HG03457 (cell line): Measurements from ENCODE around the gene PIGR.

ENCODE experiments used
- ATAC-seq: cut with Tn5 transposase; IDR thresholded peaks from one replicate; pipeline ENCODE4 v1.9.1; 2021; ENCODE audit warnings: moderate number of reproducible peaks; ENCODE audit not compliant: unreplicated experiment

PIGR gene

DNA sequence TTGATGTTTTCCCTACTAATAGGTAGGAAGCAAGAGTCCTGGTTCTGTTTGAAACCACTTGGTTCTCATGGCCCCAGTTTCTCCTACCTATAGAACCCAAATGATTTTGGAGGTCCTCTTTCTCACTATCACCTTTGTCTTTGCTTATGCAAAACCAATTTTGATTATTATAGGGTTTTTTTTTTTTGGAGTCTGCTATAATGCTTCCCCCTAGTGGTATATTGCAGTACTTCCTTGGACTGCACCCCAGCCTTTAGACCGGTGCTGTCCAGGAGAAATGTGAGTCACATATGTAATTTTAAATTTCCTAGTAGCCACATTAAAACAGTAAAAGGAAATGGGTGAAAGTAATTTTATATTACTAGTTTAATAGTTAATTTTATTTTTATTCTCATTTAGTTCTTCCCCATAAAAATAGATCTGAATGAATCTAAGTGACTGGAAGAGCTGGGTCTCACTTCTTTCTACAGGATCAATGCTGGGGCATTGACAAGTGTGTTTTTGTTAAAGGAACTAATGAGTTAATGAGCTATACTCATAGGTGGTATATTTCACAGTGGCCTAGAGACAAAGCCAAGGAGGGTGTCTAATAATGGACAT, 35.1 kb downstream of the PIGR start:
- ATAC-seq = no peak

DNA sequence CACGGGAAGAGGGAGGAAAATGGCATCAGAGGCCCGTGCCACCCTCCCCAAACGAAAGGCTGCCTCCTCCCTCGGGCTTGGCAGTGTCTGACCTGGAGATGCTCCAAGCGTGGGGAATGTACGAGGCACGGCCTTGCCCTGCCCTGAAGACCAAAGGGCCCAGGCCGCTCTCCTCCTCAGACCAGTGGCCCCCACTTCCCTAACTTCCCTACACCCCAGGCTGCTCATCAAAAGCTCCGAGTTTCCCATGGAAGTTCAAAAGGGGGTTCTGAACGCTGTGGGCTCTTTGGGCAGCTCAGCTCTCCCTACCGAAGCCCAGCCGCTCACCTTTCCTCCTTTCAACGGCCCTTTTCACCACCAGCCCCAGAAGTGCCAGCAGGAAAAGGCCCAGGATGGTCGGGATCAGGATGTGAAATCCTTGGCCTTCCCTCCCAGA, 36.4 kb downstream of the PIGR start:
- ATAC-seq = no peak

DNA sequence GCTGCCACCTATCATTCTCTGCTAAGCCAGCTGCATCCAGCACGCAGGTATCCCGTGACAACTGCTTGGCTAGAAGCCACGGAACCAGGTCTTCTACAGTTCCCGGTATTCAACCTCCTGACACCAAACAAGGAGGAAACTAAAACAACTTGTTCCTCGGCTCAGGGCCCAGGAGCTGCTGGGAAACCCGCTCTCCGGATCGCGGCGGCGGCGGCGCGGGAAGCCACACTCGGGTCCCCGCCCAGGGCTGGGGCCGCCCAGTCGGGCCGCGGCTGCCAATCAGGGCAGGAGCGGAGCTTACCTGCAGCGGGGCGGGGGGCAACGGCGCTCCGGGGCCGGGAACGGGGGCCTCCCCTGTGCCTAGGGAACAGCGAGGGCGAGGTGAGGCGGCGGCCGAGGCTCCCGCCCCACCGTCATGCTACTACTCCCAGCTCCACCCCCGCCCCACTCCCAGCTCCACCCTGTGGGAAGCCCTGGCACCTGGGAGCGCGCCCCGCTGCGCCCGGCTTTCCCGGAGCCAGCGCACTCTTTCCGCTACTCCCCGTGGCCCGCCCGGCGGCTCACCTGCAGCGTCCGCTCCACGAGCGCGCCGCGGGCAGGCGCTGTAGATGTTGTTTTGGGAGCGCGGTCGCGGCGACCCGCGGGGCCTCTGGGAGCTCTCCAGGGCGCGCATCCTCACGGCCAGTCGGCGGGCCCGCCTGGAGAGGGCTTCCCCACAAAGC, 36.9 kb downstream of the PIGR start:
- ATAC-seq = no peak

DNA sequence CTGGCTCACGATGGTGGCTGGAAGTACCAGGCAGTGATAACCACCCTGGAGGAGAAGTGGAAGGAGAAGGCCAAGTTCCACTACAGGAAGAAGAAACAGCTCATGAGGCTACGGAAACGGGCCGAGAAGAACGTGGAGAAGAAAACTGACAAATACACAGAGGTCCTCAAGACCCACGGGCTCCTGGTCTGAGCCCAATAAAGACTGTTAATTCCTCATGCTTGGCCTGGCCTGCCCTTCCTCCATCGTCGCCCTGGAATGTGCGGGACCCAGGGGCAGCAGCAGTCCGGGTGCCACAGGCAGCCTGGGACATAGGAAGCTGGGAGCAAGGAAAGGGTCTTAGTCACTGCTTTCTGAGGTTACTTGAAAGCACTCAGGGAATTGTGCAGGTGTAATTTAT, 38.2 kb downstream of the PIGR start:
- no peak for ATAC-seq

DNA sequence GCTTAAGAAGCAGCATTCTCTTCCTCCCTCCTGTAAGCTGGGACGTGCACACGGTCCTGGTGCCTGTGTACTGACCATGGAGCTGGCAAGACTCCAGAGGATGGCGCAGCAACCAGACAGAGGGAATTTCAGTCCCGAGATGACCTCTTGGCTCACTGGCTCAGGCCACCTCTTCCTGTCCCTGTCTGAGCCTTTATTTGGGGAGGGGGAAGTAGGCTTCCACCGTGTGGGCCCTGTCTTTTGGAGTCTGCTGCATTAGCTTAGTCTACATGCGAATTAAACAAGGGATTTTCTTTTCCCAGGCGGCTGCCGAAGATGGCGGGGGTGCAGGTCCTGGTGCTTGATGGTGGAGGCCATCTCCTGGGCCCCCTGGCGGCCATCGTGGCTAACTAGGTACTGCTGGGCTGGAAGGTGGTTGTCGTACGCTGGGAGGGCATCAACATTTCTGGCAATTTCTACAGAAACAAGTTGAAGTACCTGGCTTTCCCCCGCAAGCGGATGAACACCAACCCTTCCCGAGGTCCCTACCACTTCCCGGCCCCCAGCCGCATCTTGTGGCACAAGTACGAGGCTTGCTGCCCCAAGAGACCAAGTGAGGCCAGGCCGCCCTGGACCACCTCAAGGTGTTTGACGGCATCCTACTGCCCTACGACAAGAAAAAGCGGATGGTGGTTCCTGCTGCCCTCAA, 38.8 kb downstream of the PIGR start:
- ATAC-seq = no peak

DNA sequence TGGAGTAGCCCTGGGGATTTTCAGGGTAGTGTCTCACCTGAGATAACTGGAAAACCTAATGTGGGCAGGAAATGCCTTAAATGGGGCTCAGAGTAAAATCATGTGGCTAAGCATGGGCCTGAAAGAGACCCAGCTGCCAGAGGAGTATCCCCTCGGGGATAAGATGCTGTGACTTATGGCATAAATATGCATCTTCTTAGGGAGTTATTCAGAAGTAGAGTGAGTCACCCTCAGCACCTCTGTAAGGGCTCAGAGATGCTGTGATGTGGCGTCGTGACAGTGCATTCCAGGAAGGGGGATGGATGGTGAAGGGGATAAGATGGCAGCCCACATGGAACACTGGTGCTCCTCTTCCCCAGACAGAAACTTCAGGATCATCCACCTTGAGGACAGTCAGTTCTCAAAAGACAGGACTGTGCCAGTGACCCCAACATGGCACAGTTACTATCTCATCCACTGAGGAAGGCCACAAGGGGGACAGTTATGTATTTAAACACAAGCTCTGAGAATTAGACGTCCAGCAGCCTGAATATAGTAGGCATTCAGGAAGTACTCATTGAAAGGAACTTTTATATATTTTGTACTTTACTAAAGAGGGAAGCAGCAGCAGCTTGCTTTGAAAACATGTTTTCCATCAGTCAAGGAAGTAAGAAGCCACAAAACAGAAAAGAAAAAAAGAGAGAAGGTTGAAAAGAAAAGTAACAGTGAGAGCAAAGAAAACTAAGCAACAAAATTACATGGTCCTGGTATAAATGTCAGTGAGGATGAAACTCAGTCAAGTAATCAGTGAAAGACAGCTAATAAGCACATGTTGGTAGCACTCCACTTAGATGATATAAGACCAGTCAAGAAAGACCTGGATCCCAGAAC, 40.7 kb downstream of the PIGR start:
- ATAC-seq = no peak

DNA sequence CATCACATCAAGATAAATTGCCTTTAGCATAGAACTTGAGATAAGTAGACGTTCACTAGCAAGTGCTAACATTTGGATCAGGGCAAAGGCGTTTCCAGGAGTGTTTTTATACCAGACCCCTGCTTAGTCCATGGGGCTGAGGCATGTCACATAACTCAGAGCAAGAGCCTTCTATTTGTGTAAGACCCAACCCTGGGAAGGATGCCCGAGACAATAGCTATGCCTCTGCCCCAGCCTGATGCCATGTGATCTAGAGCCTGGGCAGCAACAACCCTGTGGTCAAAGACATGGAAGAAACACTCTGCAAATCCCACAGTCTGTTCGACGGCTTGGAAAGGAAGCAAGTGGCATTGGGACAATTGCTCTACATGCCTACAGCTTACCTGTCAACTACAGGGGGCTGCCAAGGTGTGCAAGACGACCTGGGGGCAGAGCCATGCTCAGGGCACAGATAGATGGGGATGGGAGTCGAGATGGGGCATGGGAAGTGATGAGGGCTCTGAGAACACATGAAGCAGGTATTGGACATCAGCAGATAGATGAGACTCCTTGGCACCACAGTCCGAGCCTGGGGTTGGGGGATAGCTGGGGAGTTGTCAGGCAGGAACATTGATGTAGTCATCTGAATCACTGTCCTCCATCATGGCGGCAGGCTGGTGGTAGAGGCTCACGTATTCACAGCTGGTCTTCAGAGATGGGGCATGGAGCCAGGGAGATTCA, 41.7 kb downstream of the PIGR start:
- no peak for ATAC-seq

DNA sequence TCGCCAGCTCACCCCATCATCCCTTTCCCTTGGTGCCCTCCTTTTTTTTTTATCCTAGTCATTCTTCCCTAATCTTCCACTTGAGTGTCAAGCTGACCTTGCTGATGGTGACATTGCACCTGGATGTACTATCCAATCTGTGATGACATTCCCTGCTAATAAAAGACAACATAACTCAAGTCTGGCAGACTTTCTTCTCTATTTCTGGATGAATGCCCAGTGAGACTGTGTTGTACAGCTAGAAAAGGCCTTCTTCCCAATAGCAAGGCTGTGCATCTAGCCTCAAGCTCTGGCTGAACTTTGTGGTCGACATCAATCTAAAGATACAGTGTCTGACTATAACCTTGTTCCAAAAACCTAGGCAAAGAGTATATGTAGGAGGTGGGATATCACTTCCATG, 42.6 kb downstream of the PIGR start:
- no peak for ATAC-seq

DNA sequence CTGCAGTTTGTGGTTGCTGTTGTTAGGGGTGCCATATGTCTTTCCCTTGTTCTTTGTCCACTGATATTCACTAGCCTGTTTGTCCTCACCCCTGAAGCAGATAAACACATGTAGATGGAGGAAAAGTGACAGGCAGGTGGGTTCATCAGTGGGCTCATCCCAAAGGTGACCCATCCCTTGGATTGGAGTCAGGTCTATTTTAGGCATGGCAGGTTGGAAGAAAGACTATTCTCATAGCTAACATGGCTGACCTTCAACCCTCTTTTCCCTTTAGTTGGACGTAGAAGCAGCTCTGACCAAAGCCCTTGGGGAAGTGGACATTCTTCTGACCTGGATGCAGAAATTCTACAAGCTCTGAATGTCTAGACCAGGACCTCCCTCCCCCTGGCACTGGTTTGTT, 43.6 kb downstream of the PIGR start:
- ATAC-seq = no peak

DNA sequence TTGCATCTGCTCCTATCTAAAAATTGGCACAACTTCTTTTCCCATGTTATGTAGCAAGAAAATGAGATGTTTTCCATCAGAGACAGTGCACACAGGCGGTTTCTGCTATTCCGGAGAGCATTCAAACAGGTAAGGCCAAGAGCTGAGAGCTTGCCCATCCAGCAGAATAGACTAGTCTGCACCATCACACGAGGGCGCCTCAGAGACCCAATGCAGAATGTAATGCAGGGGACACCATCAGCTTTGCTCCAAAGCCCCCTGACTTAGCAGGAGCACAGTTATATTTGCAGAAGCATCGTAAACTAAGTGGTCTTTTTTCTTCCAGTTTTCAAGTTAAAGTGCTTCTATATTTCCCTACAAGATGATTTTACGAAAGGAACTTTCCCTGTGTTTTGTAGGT, 44.3 kb downstream of the PIGR start:
- no peak for ATAC-seq

DNA sequence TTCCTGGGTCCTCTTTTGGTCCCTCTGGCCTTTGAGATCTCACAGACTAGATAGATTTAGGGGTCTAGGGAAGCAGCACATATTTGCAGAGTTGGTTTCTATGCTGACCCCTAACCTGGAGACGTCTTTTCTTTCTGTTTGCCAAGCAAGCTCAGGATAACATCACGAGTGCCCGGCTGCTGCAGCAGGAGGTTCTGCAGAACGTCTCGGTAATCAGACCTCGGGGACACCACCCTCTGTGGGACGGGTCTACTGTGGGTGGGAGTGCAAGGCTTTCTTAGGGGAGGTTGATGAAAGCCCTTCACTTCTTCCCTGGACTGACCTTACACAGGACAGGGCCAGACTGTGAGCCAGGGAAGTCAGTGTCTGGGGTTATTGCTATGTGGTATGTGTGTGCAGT, 46.1 kb downstream of the PIGR start:
- no peak for ATAC-seq

DNA sequence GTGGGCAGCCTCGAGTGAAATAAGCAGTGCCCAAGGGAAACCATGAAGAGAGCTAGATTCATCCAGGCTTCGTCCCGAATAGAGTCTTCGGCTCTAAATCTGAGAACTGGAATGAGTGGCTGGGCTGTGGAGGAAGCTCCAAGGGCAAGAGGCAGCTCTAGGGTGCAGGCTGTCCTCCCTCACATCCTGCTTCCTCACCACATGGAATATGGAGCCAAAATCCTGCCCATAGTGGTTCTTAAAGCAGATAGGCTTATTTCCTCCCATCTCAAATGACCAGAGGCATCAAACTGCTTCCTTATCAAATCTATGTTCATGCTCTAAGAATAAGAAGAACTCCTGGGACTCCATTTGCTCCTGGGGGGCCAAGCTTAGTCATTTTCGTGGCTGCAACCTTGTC, 46.5 kb downstream of the PIGR start:
- no peak for ATAC-seq

DNA sequence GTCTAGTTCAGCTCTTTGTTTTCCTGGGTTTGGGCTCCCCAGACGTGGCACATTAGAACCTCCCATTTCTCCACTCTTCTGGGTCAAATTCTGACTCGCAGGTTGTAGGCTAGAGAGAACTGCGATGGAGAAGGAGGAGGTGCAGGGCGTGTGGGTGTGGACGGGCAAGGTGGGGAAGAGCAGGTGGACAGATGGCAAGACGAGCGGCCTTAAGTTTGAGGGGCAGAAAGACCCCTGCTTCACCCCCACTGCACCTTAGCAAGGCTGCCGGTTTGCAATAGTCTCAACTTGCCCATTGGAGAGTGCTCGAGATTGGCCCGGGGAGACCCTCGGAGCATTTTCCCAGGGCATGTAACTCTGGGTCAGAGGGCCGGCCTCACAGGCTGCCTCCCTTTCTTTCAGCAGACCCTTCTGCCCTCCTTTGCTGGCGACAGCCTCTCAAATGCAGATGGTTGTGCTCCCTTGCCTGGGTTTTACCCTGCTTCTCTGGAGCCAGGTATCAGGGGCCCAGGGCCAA, 47.3 kb downstream of the PIGR start:
- no peak for ATAC-seq

DNA sequence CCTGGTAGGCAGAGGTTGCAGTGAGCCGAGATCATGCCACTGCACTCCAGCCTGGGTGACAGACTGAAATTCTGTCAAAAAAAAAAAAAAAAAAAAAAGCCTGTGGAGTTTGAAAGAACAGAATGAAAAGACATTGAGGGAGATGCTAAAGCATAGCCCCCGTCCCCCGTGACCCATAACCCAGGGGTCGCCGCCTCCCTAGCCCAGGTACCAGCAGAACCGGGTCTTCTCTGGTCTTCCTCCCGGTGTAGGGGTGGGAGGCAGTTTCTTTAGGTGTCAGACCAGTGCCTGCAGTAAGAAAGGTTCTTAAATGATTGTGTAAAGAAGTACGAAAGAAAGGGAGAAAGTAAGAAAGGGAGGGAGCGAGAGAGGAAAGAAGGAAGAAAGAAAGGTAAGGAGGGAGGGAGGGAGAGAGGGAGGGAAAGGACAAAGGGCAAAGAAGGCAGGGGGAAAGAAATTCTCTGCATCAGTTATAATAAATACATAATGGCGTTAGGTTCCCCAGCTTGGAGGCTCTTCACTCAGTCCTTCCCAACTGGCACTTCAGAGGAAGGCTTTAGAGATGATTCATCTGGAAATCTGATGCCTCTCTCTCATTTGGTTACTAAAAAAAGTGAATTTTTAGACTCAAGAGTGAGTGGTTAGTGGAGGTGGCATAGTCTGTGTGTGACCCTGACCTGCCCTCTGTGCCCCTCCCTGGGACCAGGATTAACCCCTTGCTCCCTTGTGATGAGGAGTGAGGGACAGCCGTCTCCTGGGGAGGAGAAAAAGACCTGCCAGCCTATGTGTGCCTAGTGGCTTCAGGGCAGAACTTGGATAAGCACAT, 48.0 kb downstream of the PIGR start:
- no peak for ATAC-seq

DNA sequence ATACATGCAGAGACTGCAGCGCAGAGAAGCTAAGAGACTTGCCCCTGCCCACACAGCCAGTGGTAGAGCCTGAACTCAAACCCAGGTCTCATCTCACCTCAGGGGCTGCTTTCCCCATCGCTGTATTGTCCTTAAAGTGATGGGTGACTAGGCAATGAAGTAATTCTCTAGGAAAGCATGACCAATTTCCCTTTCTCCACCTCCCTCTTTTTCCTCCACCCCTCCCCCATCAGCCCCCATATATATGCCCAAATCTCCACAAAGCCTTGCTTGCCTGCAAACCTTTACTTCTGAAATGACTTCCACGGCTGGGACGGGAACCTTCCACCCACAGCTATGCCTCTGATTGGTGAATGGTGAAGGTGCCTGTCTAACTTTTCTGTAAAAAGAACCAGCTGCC, 49.1 kb downstream of the PIGR start, which contains the start of gene IL24:
Gene IL24 (plus strand): TSS at position 269 of the 400 bp plus-strand sequence. CDS start 390 bp downstream, outside the sequence.
- ATAC-seq = no peak

DNA sequence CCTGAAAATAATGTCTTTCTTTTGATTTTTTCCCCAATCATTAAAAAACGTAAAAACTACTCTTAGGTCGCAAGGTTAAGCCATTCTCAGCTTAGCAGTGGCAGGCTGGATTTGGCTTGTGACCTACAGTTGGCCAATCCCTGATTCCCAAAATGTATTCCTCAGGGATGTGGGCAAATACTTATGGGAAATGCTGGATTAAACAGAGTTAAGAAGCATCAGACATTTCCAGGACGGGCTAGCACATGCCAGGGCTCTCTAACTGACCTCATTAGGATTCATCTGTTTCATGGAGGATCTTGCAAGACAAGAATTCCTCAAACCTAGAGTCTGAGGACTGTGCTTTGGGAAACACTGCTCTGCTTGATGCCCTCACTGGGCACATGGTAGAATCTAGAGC, 50.0 kb downstream of the PIGR start:
- ATAC-seq = no peak

DNA sequence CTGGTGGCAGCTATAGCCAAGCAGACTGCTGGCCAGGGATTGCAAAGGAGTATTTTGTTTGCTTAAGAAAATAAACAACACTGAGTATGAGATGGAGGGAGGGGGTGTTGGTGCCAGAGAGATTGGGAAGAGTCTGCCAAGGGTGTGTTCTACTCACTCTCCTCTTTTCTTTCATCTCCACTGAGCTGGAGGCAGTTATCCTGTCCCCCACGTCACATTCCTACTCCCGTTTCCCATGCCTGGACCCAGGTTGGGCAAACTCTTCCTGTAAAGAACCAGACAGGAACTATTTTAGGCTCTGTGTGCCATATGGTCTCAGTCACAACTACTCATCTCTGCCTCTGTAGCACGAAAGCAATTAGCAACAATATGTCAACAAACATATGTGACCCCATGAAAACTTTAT, 50.4 kb downstream of the PIGR start:
- no peak for ATAC-seq

DNA sequence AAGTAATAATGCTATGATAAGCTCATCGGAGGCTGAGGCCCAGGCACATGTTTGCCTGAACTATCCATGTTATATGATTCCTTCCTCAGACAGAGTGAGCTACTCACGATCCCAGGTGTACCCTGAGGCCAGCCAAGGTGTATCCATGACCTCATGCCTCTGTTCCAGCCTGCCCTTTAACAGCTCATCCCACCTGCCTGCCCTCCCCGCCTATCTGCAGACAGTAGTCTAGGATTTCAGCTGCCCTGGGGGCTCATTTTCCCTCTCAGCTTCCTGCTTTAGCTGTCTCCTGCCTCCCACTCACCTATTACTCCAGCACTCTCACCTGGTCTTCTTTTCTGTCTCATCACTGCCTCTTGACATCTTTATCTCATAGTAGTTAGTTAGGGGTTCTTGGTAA, 50.9 kb downstream of the PIGR start:
- ATAC-seq = no peak

DNA sequence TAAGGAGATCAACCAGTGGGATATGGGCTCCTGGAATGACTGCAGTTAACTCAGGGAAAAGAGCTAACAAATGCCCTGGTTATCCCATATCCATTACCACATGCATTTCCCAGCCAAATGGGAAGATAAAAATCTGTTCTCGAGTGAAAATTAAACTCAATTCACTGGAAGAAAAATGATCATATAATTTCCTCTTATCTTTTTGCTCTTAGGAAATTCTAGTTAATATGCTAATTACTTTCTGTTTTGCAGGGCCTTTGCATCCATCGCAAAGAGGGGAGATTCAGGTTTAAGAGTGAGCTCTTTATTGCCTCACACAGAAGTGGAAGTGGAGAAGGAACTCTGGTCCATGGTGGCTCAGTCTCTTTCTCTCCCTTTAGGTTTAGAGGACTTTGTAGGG, 52.9 kb downstream of the PIGR start:
- no peak for ATAC-seq
